Measurements from ENCODE around the gene MMP10.

- TF ChIP-seq POLR2A (IDR thresholded peaks at IDR 0.05; ENCODE audit: low read depth, low read length): no peak
- TF ChIP-seq TAF1 (IDR thresholded peaks at IDR 0.05; ENCODE audit: low read depth, low read length): no peak
- TF ChIP-seq POLR2AphosphoS5 (IDR thresholded peaks at IDR 0.05; ENCODE audit: low read depth, low read length): no peak
- no peak for TF ChIP-seq POU2F2 (IDR thresholded peaks at IDR 0.05; ENCODE audit: low read depth, low read length)
- TF ChIP-seq PAX5 (IDR thresholded peaks at IDR 0.05; ENCODE audit: insufficient read depth, low read length, severe bottlenecking): no peak
Observed at GRCh38 chr11:102812188-102812587, 31.8 kb upstream of the MMP10 start.

All from GM12891 (cell line).